NCI-H1092 (cell line): ENCODE measurements around the gene MVD.

Source experiments
- DNase-seq: peaks from one replicate; lab custom pipeline; 2025; lab: John Stamatoyannopoulos, UW

Gene MVD

DNA sequence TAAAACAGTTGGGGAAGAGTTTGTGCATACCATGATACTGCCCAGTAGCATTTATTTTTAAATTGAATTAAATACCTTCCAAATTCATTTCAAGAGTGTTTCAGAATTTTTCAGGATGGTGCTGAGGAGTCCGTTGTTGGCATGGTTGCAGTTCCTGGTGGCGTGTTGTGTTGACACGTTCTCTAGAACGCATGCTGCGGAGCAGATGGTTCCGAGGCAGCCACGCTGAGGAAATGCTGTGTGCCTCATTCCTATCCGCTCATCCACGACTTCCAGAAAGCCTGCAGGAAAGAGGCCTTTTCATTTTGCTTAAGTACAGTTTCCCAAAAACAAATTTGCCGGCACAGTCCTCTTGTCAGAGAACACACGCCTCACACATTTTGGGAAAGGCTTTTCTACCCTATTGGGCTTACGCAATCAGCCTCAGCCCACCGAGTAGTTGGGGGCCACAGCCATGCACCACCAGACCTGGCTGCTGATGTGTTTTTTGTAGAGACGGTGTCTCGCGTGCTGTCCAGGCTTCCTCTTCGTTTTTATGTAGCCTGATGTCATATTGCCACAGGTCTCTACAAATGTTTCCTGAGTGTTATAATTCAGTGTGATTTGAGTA lies 56.6 kb downstream of the MVD start:
- no peak for DNase-seq

DNA sequence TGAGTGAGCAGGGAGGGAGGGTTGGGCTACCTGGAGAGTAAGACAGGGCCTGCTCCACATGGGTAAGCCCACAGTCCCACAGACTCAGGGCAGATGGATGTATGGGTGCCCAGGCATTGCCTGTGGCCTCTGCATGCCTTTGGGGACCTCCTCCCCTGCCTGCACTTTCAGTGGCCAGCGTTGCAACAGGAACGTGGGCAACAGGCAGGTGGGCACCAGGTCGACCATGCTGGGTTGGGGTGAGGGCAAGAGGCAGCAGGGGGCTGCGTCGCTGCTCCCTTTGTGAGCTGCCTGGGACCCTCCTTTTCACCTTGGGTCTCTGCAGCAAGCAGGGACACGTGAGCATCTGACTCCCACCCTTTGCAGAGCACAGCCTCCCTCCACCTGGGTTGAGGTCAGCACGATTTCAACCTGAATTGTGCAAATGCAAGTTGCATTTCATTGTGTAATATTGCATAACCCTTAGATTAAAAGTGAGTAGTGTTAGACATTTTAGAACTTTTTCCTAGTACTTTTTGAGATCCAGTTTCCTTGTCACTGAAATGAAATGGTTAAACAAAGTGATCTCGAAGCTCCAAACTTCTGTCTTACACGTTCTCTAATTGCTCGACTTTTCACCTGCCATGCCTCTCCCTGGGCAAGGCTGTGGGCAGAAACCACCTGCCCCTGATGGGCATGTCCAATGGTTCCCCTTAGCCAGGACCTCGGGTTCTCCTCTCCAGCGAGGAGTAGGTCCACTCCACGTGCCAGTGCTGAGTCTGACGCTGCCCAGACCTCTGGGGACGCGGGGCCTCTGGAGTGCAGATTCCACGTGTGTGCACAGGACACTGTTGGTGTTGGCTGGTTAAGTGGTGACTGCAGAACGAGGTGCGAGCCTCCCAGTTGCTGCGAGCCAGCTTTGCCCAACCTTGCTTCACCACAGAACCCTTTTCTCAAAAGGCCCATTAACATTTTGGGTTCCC lies 57.4 kb downstream of the MVD start:
- no peak for DNase-seq

DNA sequence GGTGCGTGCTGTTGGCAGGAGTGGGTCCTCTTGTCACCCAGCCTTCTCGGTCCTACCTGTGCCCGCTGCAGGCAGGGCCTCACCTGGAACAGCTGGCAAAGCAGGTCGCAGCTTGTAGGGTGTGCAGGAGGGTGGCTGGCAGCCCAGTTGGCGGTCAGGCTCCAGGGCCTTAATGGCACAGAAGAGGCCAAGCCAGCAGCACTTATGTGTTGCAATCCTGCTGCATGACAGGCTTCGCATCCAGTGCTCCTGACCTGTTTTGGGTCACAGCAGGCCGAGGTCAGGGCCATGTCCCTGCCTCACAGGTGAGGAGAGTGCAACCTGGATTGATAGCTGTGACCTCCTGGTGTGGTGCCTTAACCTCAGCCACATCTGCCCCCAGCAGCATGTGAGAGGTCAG lies 60.8 kb downstream of the MVD start:
- DNase-seq, result no peak
